Thymus (tissue), 11 donors: ENCODE data around the gene EEFSEC. TPM values are rescaled to one million over a fixed set of nuclear protein-coding genes. Genes with fewer than 3 reads are reported as not detected.

Experiments
- DNase-seq, 9 donors: peaks; one replicate each; pipeline ENCODE4 v3.0.0-alpha.2; 2013; ENCODE audit warnings: low spot score in 9 of 9, low read depth in 6 of 9, missing footprints in 1 of 9
- H3K27ac ChIP-seq, 2 donors: one replicate each; pipeline ENCODE4 v1.5.1; 2013; ENCODE audit warnings: control low read depth in 1 of 2, low read depth in 1 of 2, low read length in 1 of 2, mild to moderate bottlenecking in 1 of 2, moderate library complexity in 1 of 2
- H3K27me3 ChIP-seq, 2 donors: one replicate each; pipeline ENCODE4 v1.5.1; 2013; ENCODE audit warnings: low read length in 1 of 2; ENCODE audit not compliant: control insufficient read depth in 2 of 2, insufficient read depth in 1 of 2
- H3K36me3 ChIP-seq, 2 donors: one replicate each; pipeline ENCODE4 v1.5.1; 2013; ENCODE audit warnings: low read length in 1 of 2, mild to moderate bottlenecking in 1 of 2, moderate library complexity in 1 of 2; ENCODE audit not compliant: control insufficient read depth in 2 of 2, insufficient read depth in 2 of 2
- H3K4me1 ChIP-seq, 2 donors: one replicate each; pipeline ENCODE4 v1.5.1; 2013; ENCODE audit warnings: low read length in 2 of 2; ENCODE audit not compliant: control insufficient read depth in 2 of 2, insufficient read depth in 2 of 2
- H3K4me3 ChIP-seq, 2 donors: one replicate each; pipeline ENCODE4 v1.5.1; 2013; ENCODE audit warnings: low read length in 2 of 2, control low read depth in 1 of 2, mild to moderate bottlenecking in 1 of 2
- H3K9me3 ChIP-seq, 2 donors: one replicate each; pipeline ENCODE4 v1.5.1; 2013; ENCODE audit warnings: low read length in 1 of 2, mild to moderate bottlenecking in 1 of 2; ENCODE audit not compliant: control insufficient read depth in 2 of 2, insufficient read depth in 1 of 2
- WGBS: extraction: QIAGEN DNeasy Blood & Tissue Kit; methylation state at CpG from one replicate; pipeline ENCODE4 v1.1.7; 2013; 5-methylcytosine and 5-hydroxymethylcytosine counted together
- polyA plus RNA-seq: library from polyadenylated mRNA; stranded (reverse); fragments of 200-250 nt; gene quantifications from one replicate; pipeline ENCODE4 v1.2.3, GENCODE V29; 2013
- total RNA-seq: library from RNA; stranded (reverse); fragments of 120-200 nt; gene quantifications from one replicate; pipeline ENCODE4 v1.2.4, GENCODE V29; 2013
- donor health status: healthy.

The EEFSEC gene
- total and polyA plus RNA-seq, 2 donors, result 6.5 to 13.1 TPM

- Histone ChIP-seq H3K27ac (no peak overlapping the region), H3K27me3 (no peaks in the 10 kb centered on the region), H3K4me3 (no peak overlapping the region), H3K9me3 (no peaks in the 10 kb centered on the region), H3K36me3 (peaks cover 0 to 4% of the 10 kb centered on the region in 2 donors), H3K4me1 (no peaks in the 10 kb centered on the region)
- DNase-seq, result no peak
- WGBS, result 98% methylated on average over 8 of the region's 8 CpGs
Observed at GRCh38 chr3:128167646-128167972, 14.3 kb downstream of the EEFSEC start.

- no peak for DNase-seq
- H3K27me3 ChIP-seq, result no peaks in the 10 kb centered on the region
Observed at GRCh38 chr3:128167973-128168674, 14.8 kb downstream of the EEFSEC start.

GRCh38 chr3:128168836-128169235 is 15.6 kb downstream of the EEFSEC start:
- no peaks in the 10 kb centered on the region for H3K9me3 ChIP-seq
- no peak overlapping the region for H3K4me3 ChIP-seq
- no peak overlapping the region for H3K27ac ChIP-seq
- 96% methylated on average over 4 of the region's 4 CpGs for WGBS
- no peaks in the 10 kb centered on the region for H3K27me3 ChIP-seq
- H3K4me1 ChIP-seq, result no peaks in the 10 kb centered on the region
- peaks cover 0 to 4% of the 10 kb centered on the region in 2 donors for H3K36me3 ChIP-seq
- no peak for DNase-seq

More at GRCh38 chr3:128167973-128168674, 14.8 kb downstream of the EEFSEC start:
- WGBS, result 95% methylated on average over 5 of the region's 5 CpGs
- Histone ChIP-seq H3K27ac (no peak overlapping the region), H3K4me3 (no peak overlapping the region), H3K4me1 (no peaks in the 10 kb centered on the region), H3K9me3 (no peaks in the 10 kb centered on the region), H3K36me3 (peaks cover 0 to 4% of the 10 kb centered on the region in 2 donors)

DNA sequence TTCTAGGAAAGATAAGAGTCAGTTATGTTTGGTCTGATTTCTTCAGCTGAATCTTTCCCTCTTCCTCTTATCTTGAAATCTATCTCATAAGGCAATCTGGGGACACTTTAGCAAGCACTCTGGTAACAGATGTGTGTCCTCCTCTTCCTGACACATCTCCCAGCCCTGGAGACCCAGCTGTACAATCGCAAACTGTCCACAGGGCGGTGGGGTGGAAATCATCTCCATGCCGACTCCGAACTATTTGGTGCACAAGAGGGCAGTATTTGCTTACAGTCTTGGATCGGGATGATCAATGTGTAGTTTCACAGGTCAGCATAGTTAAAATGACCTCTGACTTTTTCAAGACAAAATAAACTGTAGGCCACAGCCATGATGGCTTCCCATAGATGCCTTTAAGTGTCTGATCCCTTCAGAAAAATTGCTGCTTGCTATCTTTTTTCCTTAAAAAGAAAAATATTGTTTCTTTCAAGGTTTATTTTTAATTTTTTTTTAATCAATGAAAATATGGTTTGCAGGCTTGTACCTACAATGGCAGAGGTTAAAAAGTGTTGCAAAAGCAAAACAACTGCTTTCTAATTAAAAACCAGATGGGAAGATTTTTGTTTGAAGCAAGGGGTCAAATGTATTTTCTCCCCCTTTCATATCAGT is 17.7 kb downstream of the EEFSEC start:
- Histone ChIP-seq H3K27me3 (no peaks in the 10 kb centered on the region), H3K9me3 (no peaks in the 10 kb centered on the region), H3K36me3 (no peaks in the 10 kb centered on the region), H3K27ac (no peak overlapping the region), H3K4me1 (peaks cover 6 to 9% of the 10 kb centered on the region in 2 donors), H3K4me3 (no peak overlapping the region)
- 69% methylated on average over 5 of the region's 5 CpGs for WGBS
- DNase-seq, result peak in 1 of 9 donors; percentile 45

GRCh38 chr3:128173200-128173599 is 19.9 kb downstream of the EEFSEC start:
- 97% methylated on average over 8 of the region's 8 CpGs for WGBS
- Histone ChIP-seq H3K9me3 (no peaks in the 10 kb centered on the region), H3K27ac (no peak overlapping the region), H3K4me3 (no peak overlapping the region), H3K27me3 (no peaks in the 10 kb centered on the region), H3K4me1 (peaks cover 6 to 9% of the 10 kb centered on the region in 2 donors), H3K36me3 (no peaks in the 10 kb centered on the region)
- DNase-seq, result no peak

GRCh38 chr3:128173849-128174248 is 20.6 kb downstream of the EEFSEC start:
- no peak for DNase-seq
- Histone ChIP-seq H3K4me3 (no peak overlapping the region), H3K4me1 (peaks cover 6 to 9% of the 10 kb centered on the region in 2 donors), H3K27ac (no peak overlapping the region), H3K9me3 (no peaks in the 10 kb centered on the region), H3K36me3 (no peaks in the 10 kb centered on the region), H3K27me3 (no peaks in the 10 kb centered on the region)
- WGBS, result 98% methylated on average over 7 of the region's 7 CpGs

DNA sequence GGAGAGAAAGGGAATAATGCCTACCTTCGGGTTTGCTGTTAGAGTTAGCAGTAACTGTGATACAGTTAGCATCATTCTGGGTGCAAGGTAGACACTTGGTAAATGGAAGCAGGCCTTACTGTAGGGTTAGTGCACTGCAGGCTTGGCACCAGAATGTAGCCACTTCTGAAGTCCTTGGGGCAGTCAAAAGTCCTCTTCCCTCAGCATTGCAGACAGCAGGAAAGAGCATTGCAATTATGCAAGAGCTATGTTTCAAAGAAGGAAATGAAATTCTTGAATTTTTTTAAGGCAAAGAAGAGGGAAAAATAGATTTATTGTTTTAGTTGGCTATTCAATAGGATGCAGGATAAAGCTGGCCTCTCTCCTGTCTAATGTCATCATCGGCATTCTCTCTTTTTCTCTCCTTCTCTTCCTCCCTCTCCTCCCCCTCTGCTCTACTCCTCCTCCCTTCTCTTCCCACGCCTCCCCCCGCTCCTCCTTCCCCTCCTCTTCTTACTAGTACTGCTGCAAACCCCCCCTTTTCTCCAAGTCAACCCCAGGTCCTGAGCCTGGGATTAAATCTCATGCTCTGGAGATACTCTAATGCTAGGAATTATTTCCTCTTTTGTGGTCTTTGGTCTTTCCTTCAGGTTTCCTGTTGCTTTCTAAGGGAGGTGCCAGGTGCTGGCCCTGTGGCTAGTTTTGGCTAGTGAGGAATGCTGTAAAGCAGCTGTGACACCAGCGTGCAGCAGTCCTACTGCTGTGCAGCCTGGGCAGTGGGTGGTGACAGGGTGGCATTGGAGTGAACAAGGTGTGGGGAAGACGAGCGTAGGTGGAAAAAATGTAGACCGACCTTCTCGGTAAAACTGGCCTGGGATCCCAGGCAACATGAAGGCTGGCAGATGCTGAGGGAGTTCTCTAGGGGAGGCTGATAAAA is 21.7 kb downstream of the EEFSEC start:
- Histone ChIP-seq H3K36me3 (no peaks in the 10 kb centered on the region), H3K4me3 (no peak overlapping the region), H3K9me3 (no peaks in the 10 kb centered on the region), H3K4me1 (peaks cover 6 to 9% of the 10 kb centered on the region in 2 donors), H3K27me3 (no peaks in the 10 kb centered on the region), H3K27ac (no peak overlapping the region)
- DNase-seq, result no peak
- WGBS, result 82% methylated on average over 9 of the region's 9 CpGs

DNA sequence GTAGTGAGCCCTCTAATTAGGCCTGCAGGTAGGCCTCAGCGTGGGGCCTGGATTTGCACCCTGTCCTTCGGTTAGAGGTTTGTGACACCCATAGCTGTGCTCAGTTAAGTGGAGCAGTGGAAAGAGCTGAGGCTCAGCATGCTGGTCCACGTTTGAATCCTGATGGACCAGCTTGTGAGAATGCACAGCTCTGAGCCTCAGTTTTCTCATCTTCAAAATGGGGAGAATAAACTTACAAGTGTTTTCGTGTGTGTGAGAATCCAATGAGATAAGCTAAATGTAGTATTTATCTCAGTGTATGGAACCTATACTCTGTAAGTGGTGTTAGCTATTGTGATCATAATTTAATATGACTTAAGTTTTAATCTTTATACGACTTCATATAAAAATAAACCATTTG is 22.5 kb downstream of the EEFSEC start:
- DNase-seq, result no peak
- peaks cover 0 to 2% of the 10 kb centered on the region in 2 donors for H3K36me3 ChIP-seq
- peaks cover 6 to 12% of the 10 kb centered on the region in 2 donors for H3K4me1 ChIP-seq
- no peaks in the 10 kb centered on the region for H3K27me3 ChIP-seq
- no peak overlapping the region for H3K27ac ChIP-seq
- H3K4me3 ChIP-seq, result no peak overlapping the region
- no peaks in the 10 kb centered on the region for H3K9me3 ChIP-seq
- 98% methylated on average over 5 of the region's 5 CpGs for WGBS
